Measurements from ENCODE around the gene C5orf46. TPM values are rescaled to one million over a fixed set of nuclear protein-coding genes. Genes with fewer than 3 reads are reported as not detected.

Gene C5orf46
- total and polyA plus RNA-seq, 4 donors, result not detected

GRCh38 chr5:147844846-147845245 lies 61.5 kb downstream of the C5orf46 start:
- no peak overlapping the region for H3K27ac ChIP-seq (ENCODE audit: low read depth in 1 of 2, low read length in 2 of 2)
- TF ChIP-seq ZBTB33 (IDR thresholded peaks at IDR 0.05) (no peak), FOXA1 (IDR thresholded peaks at IDR 0.05) (no peak), NR2F2 (IDR thresholded peaks at IDR 0.05) (no peak), FOXA2 (IDR thresholded peaks at IDR 0.05) (no peak), RAD21 (IDR thresholded peaks at IDR 0.05) (no peak), CTCF (IDR thresholded peaks at IDR 0.05; ENCODE audit: low read depth, low read length, missing input control) (no peak), ATF3 (IDR thresholded peaks at IDR 0.05) (no peak), HNF4A (conservative IDR thresholded peaks at IDR 0.05) (no peak), REST (IDR thresholded peaks at IDR 0.05) (no peak), JUND (IDR thresholded peaks at IDR 0.05) (no peak), TAF1 (conservative IDR thresholded peaks at IDR 0.05) (no peak), YY1 (IDR thresholded peaks at IDR 0.05) (no peak), SP1 (IDR thresholded peaks at IDR 0.05) (no peak), HNF4G (IDR thresholded peaks at IDR 0.05) (no peak), MAX (IDR thresholded peaks at IDR 0.05) (no peak), EGR1 (IDR thresholded peaks at IDR 0.05; ENCODE audit: low read depth in 2 of 2) (no peak), RXRA (IDR thresholded peaks at IDR 0.05) (no peak), GABPA (IDR thresholded peaks at IDR 0.05 in 1 of 2, conservative IDR thresholded peaks at IDR 0.05 in 1 of 2) (no peak)
- no peaks in the 10 kb centered on the region for H3K27me3 ChIP-seq (ENCODE audit: control insufficient read depth in 4 of 4, insufficient read depth in 4 of 4, low read length in 3 of 4)
- H3K4me3 ChIP-seq (ENCODE audit: low read depth in 1 of 3, low read length in 3 of 3), result no peak overlapping the region
- H3K4me1 ChIP-seq (ENCODE audit: control insufficient read depth in 4 of 4, insufficient read depth in 4 of 4, low read length in 3 of 4), result no peaks in the 10 kb centered on the region
- H3K9me3 ChIP-seq (ENCODE audit: control insufficient read depth in 4 of 4, low read length in 3 of 4), result no peaks in the 10 kb centered on the region
- DNase-seq (ENCODE audit: low spot score), result no peak
- no peak overlapping the region for H3K9ac ChIP-seq (ENCODE audit: low read depth in 1 of 2, low read length in 2 of 2)
- no peaks in the 10 kb centered on the region for H3K36me3 ChIP-seq (ENCODE audit: control insufficient read depth in 4 of 4, insufficient read depth in 3 of 4, low read depth in 1 of 4, low read length in 3 of 4)
- 57% methylated on average over 3 of the region's 3 CpGs for WGBS

All from liver (tissue), 9 donors.